ENCODE results near the gene ETF1.
"Not testable (repeated sequence)": the region's sequence is repeated elsewhere in the genome, so short reads cannot be mapped to it uniquely, and the experiment has no call there.

Gene ETF1

DNA sequence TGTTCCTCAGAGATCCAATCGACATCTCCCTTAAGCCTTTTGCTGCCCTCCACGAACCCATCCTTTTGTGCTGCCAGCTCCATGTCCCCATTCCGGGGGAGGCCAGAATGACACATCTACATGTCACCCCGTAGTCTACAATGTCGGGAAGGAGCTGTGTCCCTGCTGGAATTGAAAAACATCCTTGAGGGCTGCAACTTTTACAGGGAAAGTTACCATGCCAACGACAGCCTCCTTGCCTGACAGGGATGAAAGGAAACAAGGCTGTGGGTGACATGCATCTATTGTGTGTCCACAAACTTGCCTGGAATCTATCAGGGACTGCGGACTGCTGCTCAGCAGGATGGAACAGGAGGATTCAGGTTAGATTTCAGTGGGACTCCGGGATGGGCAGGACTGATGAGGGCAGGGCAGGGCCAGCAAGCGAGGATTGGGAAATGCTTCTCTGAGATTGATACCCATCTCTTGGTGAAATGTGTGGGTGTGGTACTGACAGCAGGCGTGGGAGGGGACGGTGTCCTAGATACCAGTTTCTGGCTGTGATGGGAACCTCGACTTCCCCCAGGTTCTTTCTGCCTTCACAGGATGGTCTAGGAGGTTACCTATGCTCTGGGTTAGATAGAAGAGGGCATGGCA is 52.3 kb downstream of the ETF1 start:
- DNase-seq (ENCODE audit: low read depth in 3 of 3) = no peak

DNA sequence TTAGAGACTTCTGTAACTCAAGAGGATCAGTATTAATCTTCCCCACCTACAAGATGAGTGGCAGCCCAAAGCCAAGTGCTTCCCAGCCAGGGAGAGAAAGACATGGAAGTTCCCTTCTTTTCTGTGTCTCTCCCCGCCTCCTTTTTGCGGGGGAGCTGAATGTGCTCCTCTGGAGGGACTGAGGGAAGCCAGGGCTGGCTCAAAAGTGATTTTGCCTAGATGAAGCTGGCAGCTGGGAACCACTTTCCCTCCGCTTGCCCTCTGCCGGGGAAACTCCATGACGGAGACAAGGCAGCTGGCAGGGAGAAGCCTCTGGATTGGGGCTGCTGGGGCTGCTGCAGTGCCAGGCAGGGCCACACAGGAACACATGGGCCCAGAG is 53.4 kb downstream of the ETF1 start:
- DNase-seq (ENCODE audit: low read depth in 3 of 3) = no peak

DNA sequence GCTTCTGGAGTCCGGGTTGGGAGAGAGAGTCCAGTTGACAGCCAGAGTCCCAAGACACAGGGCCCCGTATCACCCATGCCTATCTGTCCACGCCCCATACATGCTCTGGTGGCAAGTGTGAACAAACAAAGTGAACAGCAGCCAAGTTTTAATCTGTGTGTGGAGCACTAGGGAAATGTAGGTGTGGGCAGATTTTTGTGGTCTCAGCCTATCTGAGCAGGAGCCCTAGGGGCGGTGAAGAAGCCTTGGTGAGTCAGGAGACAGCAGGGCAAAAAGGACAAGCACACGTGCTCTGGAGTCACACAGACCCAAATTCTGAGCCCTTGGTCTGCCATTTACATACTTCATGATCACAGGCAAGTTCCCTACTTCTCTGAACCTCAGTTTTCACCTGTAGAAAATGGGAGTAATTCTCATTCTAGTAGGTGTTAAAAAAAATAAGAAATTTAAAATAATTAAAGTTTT is 54.5 kb downstream of the ETF1 start:
- DNase-seq (ENCODE audit: low read depth in 3 of 3) = no peak

DNA sequence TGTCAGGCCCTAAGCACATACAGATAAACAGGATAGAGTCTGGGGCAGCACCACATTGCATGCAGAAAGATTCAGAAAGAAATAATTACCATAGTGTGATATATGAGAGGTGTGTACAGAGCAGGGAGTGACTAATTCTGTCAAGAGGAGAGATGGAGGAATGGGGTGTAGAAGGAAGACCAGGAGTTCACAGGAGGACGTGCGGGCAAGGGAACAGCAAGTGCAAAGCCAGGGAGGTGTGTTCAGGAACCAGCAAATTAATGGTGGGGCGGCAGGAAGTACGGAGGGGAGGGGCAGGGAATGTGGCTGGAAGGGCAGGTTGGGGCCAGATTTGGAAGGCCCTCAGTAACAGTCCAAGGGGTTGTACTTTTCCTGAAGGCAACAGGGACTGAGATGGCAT is 60.4 kb downstream of the ETF1 start:
- no peak for DNase-seq (ENCODE audit: low read depth in 3 of 3)

DNA sequence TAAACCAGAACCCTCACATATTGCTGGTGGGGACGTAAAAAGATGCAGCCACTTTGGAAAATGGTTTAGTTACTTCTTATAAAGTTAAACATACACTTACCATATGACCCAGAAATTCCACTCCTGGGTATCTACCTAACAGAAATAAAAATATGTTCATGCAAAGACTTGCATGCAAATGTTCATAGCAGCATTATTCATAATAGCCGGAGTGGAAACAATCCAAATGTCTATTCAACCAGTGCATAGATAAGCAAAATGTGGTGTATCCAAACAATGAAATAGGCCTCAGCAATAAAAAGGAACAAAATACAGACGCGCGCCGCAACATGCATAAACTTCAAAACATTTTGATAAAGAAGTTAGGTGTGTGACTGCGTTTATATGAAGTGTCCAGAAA is 66.1 kb downstream of the ETF1 start:
- DNase-seq (ENCODE audit: low read depth in 3 of 3) = no peak

DNA sequence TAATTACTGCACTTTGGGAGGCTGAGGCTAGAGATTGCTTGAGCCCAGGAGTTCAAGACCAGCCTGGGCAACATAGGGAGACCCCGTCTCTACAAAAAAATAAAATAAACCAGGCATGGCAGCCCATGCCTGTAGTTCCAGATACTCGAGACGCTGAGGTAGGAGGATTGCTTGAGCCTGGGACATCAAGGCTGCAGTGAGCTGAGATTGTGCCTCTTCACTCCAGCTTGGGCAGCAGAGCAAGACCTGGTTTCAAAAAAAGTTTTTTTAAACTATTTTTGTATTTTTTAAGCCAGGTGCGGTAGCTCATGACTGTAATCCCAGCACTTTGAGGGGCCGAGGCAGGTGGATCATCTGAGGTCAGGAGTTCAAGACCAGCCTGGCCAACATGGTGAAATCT is 69.9 kb downstream of the ETF1 start:
- not testable (repeated sequence) for DNase-seq (ENCODE audit: low read depth in 3 of 3)

DNA sequence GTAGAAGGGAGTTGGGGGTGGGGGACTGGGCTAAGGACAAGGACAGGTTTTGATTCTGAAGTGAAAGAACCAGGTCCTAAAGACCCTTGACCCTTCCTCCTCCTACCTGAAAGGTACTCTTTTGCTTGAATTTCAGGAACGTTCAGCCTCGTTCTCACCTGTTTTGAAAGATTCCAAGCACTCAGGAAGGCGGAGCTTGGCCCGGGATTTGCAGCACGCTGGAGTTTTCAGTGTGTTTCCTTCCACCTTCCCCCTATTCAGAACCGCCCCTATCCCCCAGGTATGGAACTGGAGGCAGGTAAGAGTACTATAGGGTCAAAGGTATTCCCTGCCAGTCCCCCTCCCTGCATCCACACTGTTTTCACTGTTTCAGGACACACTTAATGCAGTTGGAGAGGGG is 70.7 kb downstream of the ETF1 start:
- DNase-seq (ENCODE audit: low read depth in 3 of 3) = no peak

DNA sequence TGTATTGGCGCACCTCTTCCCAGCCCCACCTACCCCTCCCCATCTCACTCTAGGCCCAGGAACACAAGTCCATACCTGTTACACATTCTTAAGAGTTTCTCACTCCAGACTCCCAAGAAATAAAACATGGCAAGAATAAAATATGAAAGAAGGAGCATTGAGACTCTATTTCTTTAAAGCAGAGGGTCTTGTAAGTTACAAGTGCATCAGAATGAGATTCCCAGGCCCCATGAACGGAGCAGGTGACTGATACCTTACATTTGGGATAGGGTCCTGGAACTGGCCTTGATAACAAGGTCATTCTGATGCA is 72.0 kb downstream of the ETF1 start:
- no peak for DNase-seq (ENCODE audit: low read depth in 3 of 3)

DNA sequence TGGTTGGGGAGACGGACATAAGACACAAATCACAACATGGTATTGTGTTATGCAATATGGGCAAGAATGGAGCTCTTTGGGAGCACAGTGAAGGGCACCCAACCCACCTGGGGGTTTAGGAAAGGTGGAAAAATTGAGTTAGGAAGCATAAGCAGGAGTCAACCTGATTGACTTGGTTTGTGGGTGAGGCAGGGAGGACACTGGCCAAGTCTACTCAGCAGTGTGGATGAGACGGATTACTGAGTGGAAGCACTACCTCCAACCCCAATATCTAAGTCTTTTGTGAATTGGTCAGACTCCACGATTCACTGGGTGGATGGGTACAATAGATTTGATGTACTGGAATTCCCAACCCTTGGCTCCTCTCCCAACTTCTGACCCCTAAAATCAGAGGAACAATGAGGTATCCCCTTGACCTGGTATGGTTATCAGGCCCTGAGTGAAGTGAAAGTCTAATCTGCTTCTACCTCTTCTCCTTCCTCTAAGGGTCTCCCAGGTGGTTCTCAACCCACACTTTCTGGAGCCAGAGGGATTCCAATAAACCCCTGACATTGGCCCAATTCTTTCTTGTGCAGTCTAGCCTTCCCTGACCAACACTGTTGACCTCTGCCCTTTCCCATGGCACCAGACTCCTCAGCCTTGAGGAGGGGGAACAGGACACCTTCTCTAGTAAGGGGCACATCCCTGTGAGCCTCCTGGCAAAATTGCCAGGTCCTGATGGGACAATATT is 72.5 kb downstream of the ETF1 start:
- DNase-seq (ENCODE audit: low read depth in 3 of 3) = no peak

DNA sequence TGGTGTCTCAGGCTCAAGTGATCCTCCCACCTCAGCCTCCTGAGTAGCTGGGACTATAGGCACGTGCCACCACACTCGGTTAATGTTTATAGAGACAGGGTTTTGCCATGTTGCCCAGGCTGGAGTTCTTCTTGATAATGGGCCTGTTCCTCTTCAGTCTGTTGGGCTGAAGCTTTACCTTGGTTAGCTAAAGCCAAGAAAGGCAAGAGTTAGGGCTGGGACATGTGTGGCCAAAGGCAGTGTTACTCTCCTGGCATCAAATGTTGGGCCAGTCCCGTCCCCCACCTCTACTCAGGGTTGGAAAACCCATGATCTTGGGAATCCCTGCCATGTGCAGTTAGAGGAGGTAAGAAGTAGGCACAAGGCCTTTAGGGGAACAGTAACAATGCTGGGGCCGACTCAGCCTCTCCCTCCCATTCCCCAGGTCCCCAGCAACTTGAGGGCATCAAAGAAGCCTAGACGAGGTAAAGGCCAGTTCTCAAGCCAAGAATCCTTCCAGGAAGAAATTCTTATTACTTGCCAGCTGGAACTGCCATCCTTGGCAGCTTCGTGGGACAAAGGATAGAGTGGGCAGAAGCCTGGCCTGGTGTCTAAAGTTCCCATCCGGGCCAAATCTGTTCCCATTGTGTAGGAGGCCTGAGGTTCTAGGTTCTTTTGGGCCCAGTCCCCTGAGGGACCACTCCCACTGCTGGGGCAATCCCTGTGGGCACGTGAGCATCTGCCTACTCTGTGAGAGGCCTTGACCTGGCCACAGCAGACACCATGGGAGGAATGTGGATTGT is 73.3 kb downstream of the ETF1 start:
- DNase-seq (ENCODE audit: low read depth in 3 of 3) = no peak

DNA sequence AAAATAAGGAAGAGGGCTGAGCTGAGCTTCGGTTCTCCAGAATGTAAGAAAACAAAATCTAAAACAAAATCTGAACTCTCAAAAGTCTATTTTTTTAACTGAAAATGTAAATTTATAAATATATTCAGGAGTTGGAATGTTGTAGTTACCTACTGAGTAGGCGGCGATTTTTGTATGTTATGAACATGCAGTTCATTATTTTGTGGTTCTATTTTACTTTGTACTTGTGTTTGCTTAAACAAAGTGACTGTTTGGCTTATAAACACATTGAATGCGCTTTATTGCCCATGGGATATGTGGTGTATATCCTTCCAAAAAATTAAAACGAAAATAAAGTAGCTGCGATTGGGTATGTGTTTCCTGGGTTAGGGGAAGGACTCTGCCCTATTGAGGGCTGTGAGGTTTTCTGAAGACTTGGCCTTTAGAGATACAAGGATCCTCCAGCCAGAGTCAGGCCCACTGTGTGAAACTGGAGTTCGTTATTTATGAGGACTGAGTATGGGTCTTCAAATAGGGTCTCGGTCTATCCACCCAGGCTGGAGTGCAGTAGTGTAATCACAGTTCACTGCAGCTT is 74.0 kb downstream of the ETF1 start:
- DNase-seq (ENCODE audit: low read depth in 3 of 3) = no peak

DNA sequence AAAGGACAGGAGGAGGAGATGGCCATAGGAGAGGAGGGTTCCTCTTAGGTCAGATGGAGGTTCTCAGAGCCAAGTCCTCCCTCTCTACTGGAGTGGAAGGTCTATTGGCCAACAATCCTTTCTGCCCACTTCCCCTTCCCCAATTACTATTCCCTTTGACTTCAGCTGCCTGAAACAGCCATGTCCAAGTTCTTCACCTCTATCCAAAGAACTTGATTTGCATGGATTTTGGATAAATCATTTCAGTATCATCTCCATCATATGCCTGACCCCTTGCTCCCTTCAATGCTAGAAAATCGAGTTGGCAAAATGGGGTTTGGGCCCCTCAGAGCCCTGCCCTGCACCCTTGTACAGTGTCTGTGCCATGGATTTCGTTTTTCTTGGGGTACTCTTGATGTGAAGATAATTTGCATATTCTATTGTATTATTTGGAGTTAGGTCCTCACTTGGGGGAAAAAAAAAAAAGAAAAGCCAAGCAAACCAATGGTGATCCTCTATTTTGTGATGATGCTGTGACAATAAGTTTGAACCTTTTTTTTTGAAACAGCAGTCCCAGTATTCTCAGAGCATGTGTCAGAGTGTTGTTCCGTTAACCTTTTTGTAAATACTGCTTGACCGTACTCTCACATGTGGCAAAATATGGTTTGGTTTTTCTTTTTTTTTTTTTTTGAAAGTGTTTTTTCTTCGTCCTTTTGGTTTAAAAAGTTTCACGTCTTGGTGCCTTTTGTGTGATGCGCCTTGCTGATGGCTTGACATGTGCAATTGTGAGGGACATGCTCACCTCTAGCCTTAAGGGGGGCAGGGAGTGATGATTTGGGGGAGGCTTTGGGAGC is 74.7 kb downstream of the ETF1 start:
- no peak for DNase-seq (ENCODE audit: low read depth in 3 of 3)

DNA sequence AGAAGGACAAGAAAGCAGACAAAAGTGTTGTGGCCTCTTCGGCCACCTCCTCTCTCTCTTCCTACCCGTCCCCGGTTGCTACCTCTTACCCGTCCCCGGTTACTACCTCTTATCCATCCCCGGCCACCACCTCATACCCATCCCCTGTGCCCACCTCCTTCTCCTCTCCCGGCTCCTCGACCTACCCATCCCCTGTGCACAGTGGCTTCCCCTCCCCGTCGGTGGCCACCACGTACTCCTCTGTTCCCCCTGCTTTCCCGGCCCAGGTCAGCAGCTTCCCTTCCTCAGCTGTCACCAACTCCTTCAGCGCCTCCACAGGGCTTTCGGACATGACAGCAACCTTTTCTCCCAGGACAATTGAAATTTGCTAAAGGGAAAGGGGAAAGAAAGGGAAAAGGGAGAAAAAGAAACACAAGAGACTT is 75.3 kb downstream of the ETF1 start:
- no peak for DNase-seq (ENCODE audit: low read depth in 3 of 3)

DNA sequence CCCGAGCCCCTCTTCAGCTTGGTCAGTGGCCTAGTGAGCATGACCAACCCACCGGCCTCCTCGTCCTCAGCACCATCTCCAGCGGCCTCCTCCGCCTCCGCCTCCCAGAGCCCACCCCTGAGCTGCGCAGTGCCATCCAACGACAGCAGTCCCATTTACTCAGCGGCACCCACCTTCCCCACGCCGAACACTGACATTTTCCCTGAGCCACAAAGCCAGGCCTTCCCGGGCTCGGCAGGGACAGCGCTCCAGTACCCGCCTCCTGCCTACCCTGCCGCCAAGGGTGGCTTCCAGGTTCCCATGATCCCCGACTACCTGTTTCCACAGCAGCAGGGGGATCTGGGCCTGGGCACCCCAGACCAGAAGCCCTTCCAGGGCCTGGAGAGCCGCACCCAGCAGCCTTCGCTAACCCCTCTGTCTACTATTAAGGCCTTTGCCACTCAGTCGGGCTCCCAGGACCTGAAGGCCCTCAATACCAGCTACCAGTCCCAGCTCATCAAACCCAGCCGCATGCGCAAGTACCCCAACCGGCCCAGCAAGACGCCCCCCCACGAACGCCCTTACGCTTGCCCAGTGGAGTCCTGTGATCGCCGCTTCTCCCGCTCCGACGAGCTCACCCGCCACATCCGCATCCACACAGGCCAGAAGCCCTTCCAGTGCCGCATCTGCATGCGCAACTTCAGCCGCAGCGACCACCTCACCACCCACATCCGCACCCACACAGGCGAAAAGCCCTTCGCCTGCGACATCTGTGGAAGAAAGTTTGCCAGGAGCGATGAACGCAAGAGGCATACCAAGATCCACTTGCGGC is 75.9 kb downstream of the ETF1 start:
- no peak for DNase-seq (ENCODE audit: low read depth in 3 of 3)

DNA sequence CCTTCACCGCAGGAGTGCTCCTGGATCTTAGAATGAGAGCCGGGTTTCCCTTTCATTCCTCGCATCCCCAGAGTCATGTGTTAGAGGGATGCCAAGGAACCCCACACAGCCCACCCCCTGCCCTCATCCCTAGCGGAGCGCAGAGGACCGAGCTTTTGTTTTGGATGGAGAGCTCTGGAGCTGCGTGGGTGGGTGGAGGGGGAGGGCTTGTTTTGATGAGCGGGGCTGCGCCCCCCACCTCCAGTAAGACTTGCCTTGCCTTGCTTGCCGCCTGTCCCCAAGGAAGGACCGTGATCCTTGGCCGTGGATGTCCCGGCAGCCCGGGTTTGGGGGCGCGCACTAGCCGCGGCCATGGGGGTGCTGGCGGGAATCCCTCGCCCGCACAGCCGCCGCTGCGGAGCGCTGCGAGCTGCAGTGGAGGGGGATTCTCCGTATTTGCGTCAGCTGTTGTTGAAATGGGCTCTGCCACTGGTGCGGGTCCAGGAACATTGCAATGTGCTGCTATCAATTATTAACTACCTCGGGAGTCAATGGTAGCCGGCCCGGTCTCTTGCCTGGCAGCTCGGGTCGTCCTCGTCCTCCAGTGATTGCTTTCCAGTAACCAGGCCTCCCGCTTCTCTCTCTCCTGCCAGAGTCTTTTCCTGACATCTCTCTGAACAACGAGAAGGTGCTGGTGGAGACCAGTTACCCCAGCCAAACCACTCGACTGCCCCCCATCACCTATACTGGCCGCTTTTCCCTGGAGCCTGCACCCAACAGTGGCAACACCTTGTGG is 76.7 kb downstream of the ETF1 start:
- DNase-seq (ENCODE audit: low read depth in 3 of 3) = no peak

DNA sequence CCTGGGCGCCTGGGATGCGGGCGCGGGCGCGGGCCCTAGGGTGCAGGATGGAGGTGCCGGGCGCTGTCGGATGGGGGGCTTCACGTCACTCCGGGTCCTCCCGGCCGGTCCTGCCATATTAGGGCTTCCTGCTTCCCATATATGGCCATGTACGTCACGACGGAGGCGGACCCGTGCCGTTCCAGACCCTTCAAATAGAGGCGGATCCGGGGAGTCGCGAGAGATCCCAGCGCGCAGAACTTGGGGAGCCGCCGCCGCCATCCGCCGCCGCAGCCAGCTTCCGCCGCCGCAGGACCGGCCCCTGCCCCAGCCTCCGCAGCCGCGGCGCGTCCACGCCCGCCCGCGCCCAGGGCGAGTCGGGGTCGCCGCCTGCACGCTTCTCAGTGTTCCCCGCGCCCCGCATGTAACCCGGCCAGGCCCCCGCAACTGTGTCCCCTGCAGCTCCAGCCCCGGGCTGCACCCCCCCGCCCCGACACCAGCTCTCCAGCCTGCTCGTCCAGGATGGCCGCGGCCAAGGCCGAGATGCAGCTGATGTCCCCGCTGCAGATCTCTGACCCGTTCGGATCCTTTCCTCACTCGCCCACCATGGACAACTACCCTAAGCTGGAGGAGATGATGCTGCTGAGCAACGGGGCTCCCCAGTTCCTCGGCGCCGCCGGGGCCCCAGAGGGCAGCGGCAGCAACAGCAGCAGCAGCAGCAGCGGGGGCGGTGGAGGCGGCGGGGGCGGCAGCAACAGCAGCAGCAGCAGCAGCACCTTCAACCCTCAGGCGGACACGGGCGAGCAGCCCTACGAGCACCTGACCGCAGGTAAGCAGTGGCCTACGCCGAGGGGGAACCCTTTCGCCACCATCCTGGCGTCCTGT is 77.5 kb downstream of the ETF1 start, which contains the start of gene EGR1:
TSS of gene EGR1 (plus strand) at position 219 of the 864 bp plus-strand sequence. CDS start at position 502, 283 bp downstream.
- peak; percentile 88 to 94 (median 91) for DNase-seq (ENCODE audit: low read depth in 3 of 3)

DNA sequence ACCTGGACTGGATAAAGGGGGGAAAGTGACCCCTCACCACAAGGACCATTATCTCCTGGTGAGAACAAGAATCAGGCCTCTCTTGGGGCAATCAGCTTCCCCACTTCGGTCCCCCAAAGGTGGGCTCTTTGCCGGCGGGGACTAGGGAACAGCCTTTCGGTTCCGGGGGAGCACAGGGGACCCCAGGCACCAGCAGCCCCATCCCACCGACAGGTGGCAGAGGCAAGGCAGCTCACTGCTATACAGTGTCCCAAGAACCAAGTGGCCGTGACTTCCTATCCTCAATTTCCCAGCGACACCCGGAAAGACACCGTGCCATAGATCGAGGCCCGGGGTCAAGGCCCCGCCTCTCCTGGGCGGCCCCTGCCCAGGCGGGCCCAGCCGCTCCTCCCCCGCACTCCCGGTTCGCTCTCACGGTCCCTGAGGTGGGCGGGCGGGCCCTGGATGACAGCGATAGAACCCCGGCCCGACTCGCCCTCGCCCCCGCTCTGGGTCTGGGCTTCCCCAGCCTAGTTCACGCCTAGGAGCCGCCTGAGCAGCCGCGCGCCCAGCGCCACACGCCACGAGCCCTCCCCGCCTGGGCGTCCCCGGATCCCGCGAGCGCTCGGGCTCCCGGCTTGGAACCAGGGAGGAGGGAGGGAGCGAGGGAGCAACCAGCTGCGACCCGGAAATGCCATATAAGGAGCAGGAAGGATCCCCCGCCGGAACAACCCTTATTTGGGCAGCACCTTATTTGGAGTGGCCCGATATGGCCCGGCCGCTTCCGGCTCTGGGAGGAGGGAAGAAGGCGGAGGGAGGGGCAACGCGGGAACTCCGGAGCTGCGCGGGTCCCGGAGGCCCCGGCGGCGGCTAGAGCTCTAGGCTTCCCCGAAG is 78.4 kb downstream of the ETF1 start:
- DNase-seq (ENCODE audit: low read depth in 3 of 3) = peak; percentile 95 to 96 (median 95)

DNA sequence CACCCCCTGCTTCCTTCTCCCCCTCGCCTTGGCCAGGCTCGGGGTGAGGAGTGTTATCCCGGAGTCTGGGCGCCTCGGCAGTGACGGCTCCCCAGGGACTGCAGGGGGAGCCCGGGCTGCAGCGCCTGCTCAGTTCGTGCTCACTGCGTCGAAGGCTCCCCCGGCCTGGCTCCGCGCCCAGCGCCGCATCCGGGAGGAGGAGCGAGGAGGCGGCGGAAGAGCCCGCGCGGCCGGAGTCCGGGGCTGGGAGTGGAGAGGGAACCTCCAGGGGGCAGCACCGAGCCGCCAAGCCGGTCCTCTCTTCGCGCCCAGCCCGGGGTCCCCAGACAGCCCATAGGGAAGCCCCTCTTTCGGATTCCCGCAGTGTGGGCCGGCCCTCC is 79.0 kb downstream of the ETF1 start:
- DNase-seq (ENCODE audit: low read depth in 3 of 3) = peak; percentile 84 to 91 (median 86)
